CD1c-positive myeloid dendritic cell (primary cell): ENCODE data around the gene GCA.
A peak's percentile ranks its signal among the peaks of the same experiment; 100 is the strongest.

Experiments used
- DNase-seq: peaks from one replicate; pipeline ENCODE4 v3.0.0-alpha.2; 2016; ENCODE audit errors: extremely low spot score

GCA gene

GRCh38 chr2:162343824-162344616 is at the start of gene GCA:
Gene GCA, plus strand, starts transcription at chr2:162344132. Its CDS starts 117 bp downstream, at chr2:162344249.
- DNase-seq, result peak; percentile 97

GRCh38 chr2:162295009-162295408 is 48.9 kb upstream of the GCA start:
- no peak for DNase-seq

- DNase-seq, result peak; percentile 86
Measured at GRCh38 chr2:162297925-162298552, 45.9 kb upstream of the GCA start.

GRCh38 chr2:162298669-162299335 is 45.1 kb upstream of the GCA start:
- no peak for DNase-seq

GRCh38 chr2:162300266-162300665 is 43.7 kb upstream of the GCA start:
- DNase-seq, result no peak

- DNase-seq, result peak; percentile 81
Measured at GRCh38 chr2:162301151-162301804, 42.7 kb upstream of the GCA start.

GRCh38 chr2:162301877-162302276 is 42.1 kb upstream of the GCA start:
- no peak for DNase-seq

- no peak for DNase-seq
Measured at GRCh38 chr2:162305901-162306300, 38.0 kb upstream of the GCA start.

- DNase-seq, result no peak
Measured at GRCh38 chr2:162308747-162309503, 35.0 kb upstream of the GCA start.

- DNase-seq, result no peak
Measured at GRCh38 chr2:162312853-162313252, 31.1 kb upstream of the GCA start.

- no peak for DNase-seq
Measured at GRCh38 chr2:162315938-162316337, 28.0 kb upstream of the GCA start.

GRCh38 chr2:162316590-162316989 is 27.3 kb upstream of the GCA start:
- DNase-seq, result no peak

- DNase-seq, result no peak
Measured at GRCh38 chr2:162317058-162317742, 26.7 kb upstream of the GCA start.

GRCh38 chr2:162317861-162318327 is 26.0 kb upstream of the GCA start:
- peak; percentile 32 for DNase-seq

- peak; percentile 93 for DNase-seq
Measured at GRCh38 chr2:162318328-162319180, 25.4 kb upstream of the GCA start, which contains the start of gene IFIH1. Gene IFIH1, minus strand, starts transcription at chr2:162318684. Its CDS starts 377 bp downstream, at chr2:162318307.

- no peak for DNase-seq
Measured at GRCh38 chr2:162320864-162321517, 22.9 kb upstream of the GCA start.

- no peak for DNase-seq
Measured at GRCh38 chr2:162324953-162325352, 19.0 kb upstream of the GCA start.

- peak; percentile 44 for DNase-seq
Measured at GRCh38 chr2:162327134-162327769, 16.7 kb upstream of the GCA start.

- no peak for DNase-seq
Measured at GRCh38 chr2:162327806-162328205, 16.1 kb upstream of the GCA start.
